Measurements from ENCODE around the gene CLEC1B.
"Not testable (repeated sequence)": the region's sequence is repeated elsewhere in the genome, so short reads cannot be mapped to it uniquely, and the experiment has no call there.

Gene CLEC1B

DNA sequence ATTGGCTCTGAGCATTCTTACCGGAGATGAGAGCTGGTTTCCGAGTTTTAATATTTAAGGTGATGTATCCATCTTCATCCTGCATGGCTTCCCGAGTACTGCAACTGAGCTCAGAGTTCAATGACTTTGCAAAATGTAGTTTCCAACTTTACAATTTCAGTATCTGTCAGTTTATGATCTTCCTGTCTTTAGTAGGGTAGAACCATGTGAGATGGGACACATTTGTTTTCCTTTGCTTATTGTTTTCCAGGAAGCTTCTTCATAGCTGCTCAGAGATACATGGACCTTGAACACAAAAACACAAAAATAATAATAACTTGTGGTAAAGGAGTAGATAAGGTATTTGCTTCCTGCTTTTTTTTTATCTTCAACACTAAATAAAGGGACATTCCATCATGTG is at the start of gene CLEC1B:
Gene CLEC1B, minus strand, starts transcription at position 106 of the 400 bp plus-strand sequence. Its CDS starts 21 bp downstream, at position 85.
- no peak for DNase-seq (ENCODE audit: low read depth, low spot score)
- H3K27ac ChIP-seq = no peak within 1 kb of the TSS

- no peak for DNase-seq (ENCODE audit: low read depth, low spot score)
- no peak overlapping the region for H3K27ac ChIP-seq
These were observed 49.6 kb upstream of the CLEC1B start for GRCh38 chr12:10048526-10048925.

DNA sequence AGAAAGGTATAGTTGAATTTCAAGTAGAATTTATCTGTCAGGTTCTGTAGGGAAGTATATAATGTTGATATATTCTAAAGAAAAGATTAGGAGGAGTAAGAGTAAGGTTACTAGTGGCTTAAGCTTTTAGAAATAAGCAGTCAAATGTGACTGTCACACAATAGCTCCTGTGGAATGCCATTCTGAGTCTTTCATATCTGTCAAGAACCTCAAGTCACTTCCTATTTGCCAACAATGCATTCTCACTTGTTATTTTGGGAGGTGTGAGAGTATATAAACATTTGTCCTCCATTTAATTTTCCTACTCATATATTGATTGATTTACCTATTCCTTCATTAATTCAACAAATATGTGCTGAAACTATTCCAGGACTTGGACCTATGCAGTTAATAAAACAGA is 43.2 kb upstream of the CLEC1B start:
- no peak overlapping the region for H3K27ac ChIP-seq
- DNase-seq (ENCODE audit: low read depth, low spot score) = no peak

DNA sequence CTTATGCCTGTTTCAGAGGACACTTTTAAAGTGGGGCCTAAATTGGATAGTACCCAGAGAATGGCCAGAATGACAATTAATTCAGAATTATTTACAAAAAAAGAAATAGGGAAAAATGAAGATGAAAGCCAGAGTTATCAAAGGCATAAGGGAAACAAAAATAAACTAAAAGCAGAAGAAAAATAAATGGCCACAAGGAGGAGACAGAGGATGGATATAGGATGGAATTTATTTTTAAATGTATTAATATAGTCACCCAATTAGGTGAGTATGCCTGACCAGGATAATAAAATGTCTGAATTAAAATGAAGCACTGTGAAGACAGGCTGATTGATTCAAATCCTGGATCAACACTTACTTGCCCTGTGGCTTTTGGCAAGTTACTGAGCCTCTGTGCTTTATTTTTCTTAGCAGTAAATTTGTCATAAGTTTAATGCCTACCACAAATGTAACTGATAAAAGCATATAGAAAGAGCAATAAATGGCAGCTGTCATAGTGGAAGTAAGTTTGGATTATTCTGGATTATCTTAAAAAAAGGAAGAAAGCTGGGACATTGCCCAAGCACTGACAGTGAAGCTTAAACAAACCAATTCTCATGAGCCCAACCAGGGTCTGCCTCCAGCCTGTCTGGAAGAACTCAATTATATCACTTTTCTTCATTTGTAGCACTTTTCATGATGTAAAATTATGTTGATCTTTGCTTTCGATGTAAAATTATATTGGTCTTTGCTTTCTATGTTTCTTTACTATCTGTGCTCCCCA is 35.0 kb upstream of the CLEC1B start:
- DNase-seq (ENCODE audit: low read depth, low spot score) = no peak
- H3K27ac ChIP-seq = no peak overlapping the region

DNA sequence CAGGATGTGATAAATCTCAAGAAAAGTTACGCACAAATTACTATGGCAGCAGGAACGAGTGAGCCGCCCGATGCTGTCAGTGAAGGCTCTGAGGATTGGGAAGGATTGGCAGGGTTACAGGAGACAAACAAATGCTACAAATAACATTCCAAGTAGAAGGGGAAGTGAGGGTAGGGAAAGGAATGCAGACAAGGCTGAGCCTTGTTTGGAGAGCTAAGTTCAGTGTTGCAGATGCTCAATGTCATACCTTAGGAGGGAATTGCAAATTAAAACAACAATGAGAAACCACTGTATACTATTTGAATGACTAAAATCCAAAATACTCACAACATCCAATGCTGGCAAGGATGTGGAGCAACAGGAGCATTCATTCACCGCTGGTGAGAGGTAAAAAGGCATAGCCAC is 32.9 kb upstream of the CLEC1B start:
- DNase-seq (ENCODE audit: low read depth, low spot score) = no peak
- H3K27ac ChIP-seq = peak overlapping the region; percentile 39

- DNase-seq (ENCODE audit: low read depth, low spot score) = no peak
- peak overlapping the region; percentile 39 for H3K27ac ChIP-seq
These were observed 32.4 kb upstream of the CLEC1B start for GRCh38 chr12:10031321-10031720.

GRCh38 chr12:10030446-10030845 is 31.5 kb upstream of the CLEC1B start, which contains the start of gene CLEC9A:
CLEC9A (plus strand) TSS chr12:10030682; CDS start chr12:10052688, 22,006 bp downstream.
- no peak for DNase-seq (ENCODE audit: low read depth, low spot score)
- peak within 1 kb of the TSS; percentile 39 for H3K27ac ChIP-seq

DNA sequence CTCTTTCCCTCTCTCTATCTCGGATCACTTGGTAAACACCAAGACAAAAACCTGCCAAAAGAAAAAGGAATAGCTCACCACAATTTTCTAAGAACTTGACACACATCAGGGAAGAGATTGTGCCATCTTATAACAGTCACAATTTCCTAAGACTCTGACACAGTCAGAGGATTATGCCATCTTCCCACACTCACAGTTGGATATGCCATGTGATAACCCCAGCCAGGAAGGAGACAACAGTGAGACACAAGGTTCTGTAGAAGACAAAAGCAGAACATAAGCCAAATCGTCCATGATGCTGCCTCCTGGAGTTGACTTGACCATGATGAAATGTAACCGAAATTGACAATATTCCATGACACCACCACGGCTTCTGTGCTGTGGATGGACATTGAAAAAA is 28.8 kb upstream of the CLEC1B start:
- H3K27ac ChIP-seq = peak overlapping the region; percentile 74

GRCh38 chr12:10027311-10027710 is 28.4 kb upstream of the CLEC1B start:
- H3K27ac ChIP-seq = peak overlapping the region; percentile 74
- DNase-seq (ENCODE audit: low read depth, low spot score) = no peak

More for the DNA sequence above, 28.8 kb upstream of the CLEC1B start:
- peak; percentile 58 for DNase-seq (ENCODE audit: low read depth, low spot score)

- H3K27ac ChIP-seq = peak overlapping the region; percentile 74
- DNase-seq (ENCODE audit: low read depth, low spot score) = not testable (repeated sequence)
These were observed 27.7 kb upstream of the CLEC1B start for GRCh38 chr12:10026666-10027065.

DNA sequence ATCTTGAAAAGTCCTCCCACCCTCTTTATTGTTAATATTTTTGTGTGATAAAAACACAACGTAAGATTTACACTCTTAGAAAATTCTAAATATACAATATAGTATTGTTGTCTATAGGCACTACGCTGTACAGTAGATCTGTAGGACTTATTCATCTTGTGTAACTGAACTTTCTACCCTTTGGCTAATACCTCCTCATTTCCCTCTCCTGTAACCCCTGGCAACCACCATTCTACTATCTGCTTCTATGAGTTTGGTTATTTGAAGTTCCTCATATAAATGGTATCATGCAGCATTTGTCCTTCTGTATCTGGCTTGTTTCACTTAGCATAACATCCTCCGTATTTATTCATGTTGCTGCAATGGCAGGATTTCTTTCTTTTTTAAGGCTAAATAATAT is 26.3 kb upstream of the CLEC1B start:
- H3K27ac ChIP-seq = no peak overlapping the region
- no peak for DNase-seq (ENCODE audit: low read depth, low spot score)

DNA sequence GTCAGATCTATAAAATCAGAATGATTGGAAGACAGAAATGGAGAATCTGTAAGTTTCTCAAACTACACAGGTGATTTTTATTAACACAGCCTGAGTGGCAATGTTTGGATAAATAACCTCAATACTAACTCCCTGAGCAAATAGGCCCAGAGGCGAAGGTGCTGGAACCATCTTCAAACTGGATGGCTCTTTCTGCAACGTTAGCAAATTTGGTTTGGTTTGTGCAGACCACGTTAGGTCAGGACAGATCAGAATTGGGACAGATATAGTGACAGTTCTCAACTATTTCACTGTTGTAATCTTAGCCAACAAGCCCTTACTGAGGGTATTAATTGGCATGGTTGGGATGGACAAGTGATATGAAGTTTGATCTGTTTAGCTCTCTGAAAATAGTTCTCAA is 22.4 kb upstream of the CLEC1B start:
- no peak for DNase-seq (ENCODE audit: low read depth, low spot score)
- no peak overlapping the region for H3K27ac ChIP-seq

- DNase-seq (ENCODE audit: low read depth, low spot score) = no peak
- H3K27ac ChIP-seq = no peak overlapping the region
These were observed 19.5 kb upstream of the CLEC1B start for GRCh38 chr12:10018386-10018785.

DNA sequence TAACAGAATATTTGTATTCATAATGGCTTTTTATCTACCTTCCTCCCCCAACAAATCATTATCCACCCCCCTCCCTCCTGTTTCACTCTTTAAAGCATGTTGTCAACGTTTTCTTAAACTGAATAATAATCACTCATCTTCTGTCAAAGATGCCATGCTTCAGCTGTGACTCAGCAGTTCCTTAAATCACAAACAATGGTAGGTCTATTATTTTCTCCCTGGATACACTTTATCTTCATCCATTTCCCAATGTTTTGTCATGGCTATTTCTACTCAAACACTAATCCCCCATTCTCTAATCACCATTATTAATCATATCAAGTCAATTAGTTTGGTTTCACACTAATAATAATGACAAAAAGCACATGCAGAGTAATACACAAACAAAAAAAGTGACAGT is 18.0 kb upstream of the CLEC1B start:
- no peak for DNase-seq (ENCODE audit: low read depth, low spot score)
- no peak overlapping the region for H3K27ac ChIP-seq

GRCh38 chr12:10015450-10015849 is 16.5 kb upstream of the CLEC1B start:
- DNase-seq (ENCODE audit: low read depth, low spot score) = no peak
- H3K27ac ChIP-seq = no peak overlapping the region

- no peak overlapping the region for H3K27ac ChIP-seq
- DNase-seq (ENCODE audit: low read depth, low spot score) = no peak
These were observed 13.9 kb upstream of the CLEC1B start for GRCh38 chr12:10012630-10013330.

- no peak for DNase-seq (ENCODE audit: low read depth, low spot score)
These were observed 2.4 kb upstream of the CLEC1B start for GRCh38 chr12:10001171-10001776.

GRCh38 chr12:9992296-9992695 is 6.6 kb downstream of the CLEC1B start:
- no peak overlapping the region for H3K27ac ChIP-seq
- no peak for DNase-seq (ENCODE audit: low read depth, low spot score)

More at GRCh38 chr12:10001171-10001776, 2.4 kb upstream of the CLEC1B start:
- H3K27ac ChIP-seq = no peak overlapping the region

- no peak for DNase-seq (ENCODE audit: low read depth, low spot score)
- H3K27ac ChIP-seq = no peak overlapping the region
These were observed 7.0 kb downstream of the CLEC1B start for GRCh38 chr12:9991876-9992275.

DNA sequence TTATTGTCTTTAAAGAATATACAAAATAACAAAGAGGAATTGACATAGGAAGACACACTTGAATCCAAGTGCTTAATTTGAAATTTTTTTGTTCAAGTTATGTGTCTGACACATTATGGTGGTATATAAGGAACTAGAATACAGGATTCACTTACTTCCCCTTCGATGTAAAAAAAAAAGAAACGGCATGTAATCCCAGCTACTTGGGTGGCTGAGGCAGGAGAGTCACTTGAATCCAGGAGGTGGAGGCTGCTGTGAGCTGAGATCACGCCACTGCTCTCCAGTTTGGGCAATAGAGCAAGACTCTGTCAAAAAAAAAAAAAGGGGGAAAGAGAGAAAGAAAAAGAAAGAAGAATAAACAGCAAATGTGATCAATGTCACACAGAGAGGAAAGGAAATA is 18.8 kb downstream of the CLEC1B start:
- no peak for DNase-seq (ENCODE audit: low read depth, low spot score)
- H3K27ac ChIP-seq = no peak overlapping the region

- no peak overlapping the region for H3K27ac ChIP-seq
- no peak for DNase-seq (ENCODE audit: low read depth, low spot score)
These were observed 21.0 kb downstream of the CLEC1B start for GRCh38 chr12:9977916-9978315.
